CD4-positive, alpha-beta T cell treated with Interleukin-4 for 1 hour (primary cell): Measurements from ENCODE around the gene ATP2B3.

ENCODE experiments used
- DNase-seq, 2 donors: peaks; one replicate each; pipeline ENCODE4 v3.0.0-alpha.2; 2020 to 2022

The ATP2B3 gene

GRCh38 chrX:153576961-153577360 is 59.5 kb downstream of the ATP2B3 start:
- no peak for DNase-seq

GRCh38 chrX:153578200-153578835 is 60.9 kb downstream of the ATP2B3 start:
- DNase-seq: no peak

GRCh38 chrX:153578889-153579288 is 61.4 kb downstream of the ATP2B3 start:
- no peak for DNase-seq

GRCh38 chrX:153580700-153581386 is 63.4 kb downstream of the ATP2B3 start:
- no peak for DNase-seq

- DNase-seq: peak; percentile 67 to 76
Measured at GRCh38 chrX:153582896-153583295, 65.5 kb downstream of the ATP2B3 start.

- DNase-seq: no peak
Measured at GRCh38 chrX:153583433-153583832, 66.0 kb downstream of the ATP2B3 start.

GRCh38 chrX:153585827-153586226 is 68.4 kb downstream of the ATP2B3 start:
- no peak for DNase-seq

GRCh38 chrX:153587342-153587741 is 69.9 kb downstream of the ATP2B3 start:
- DNase-seq: no peak

- no peak for DNase-seq
Measured at GRCh38 chrX:153588021-153588781, 70.8 kb downstream of the ATP2B3 start.

GRCh38 chrX:153588782-153589446 is 71.5 kb downstream of the ATP2B3 start:
- DNase-seq: no peak

GRCh38 chrX:153590961-153591956 is 73.8 kb downstream of the ATP2B3 start:
- peak in 1 of 2 donors; percentile 35 for DNase-seq

- DNase-seq: no peak
Measured at GRCh38 chrX:153592091-153592833, 74.8 kb downstream of the ATP2B3 start.

- no peak for DNase-seq
Measured at GRCh38 chrX:153592966-153593688, 75.7 kb downstream of the ATP2B3 start.

- no peak for DNase-seq
Measured at GRCh38 chrX:153593811-153594500, 76.5 kb downstream of the ATP2B3 start.

- no peak for DNase-seq
Measured at GRCh38 chrX:153595387-153595786, 77.9 kb downstream of the ATP2B3 start.

- DNase-seq: no peak
Measured at GRCh38 chrX:153595859-153596857, 78.7 kb downstream of the ATP2B3 start.

GRCh38 chrX:153596981-153597750 is 79.7 kb downstream of the ATP2B3 start:
- no peak for DNase-seq
